Liver (tissue), 9 donors: ENCODE data around the gene UBR1. TPM values are rescaled to one million over a fixed set of nuclear protein-coding genes. Genes with fewer than 3 reads are reported as not detected.
A peak's percentile ranks its signal among the peaks of the same experiment; 100 is the strongest.

ENCODE experiments used
- DNase-seq: peaks from one replicate; pipeline ENCODE4 v3.0.0-alpha.2; 2017; ENCODE audit warnings: low spot score
- H3K27ac ChIP-seq, 2 donors: one replicate each; pipeline ENCODE4 v1.7.0; 2013; ENCODE audit warnings: inconsistent platforms in 2 of 2, low read length in 2 of 2, control low read depth in 1 of 2, low read depth in 1 of 2, mild to moderate bottlenecking in 1 of 2
- H3K27me3 ChIP-seq, 4 donors: one replicate each; pipeline versions ENCODE4 v1.6.1 to v1.7.0; 2013; ENCODE audit warnings: low read length in 3 of 4, inconsistent platforms in 1 of 4, mild to moderate bottlenecking in 1 of 4, moderate library complexity in 1 of 4; ENCODE audit not compliant: control insufficient read depth in 4 of 4, insufficient read depth in 4 of 4
- H3K36me3 ChIP-seq, 4 donors: one replicate each; pipeline versions ENCODE4 v1.6.1 to v1.7.0; 2013; ENCODE audit warnings: low read length in 3 of 4, mild to moderate bottlenecking in 3 of 4, low read depth in 1 of 4, moderate library complexity in 1 of 4; ENCODE audit not compliant: control insufficient read depth in 4 of 4, insufficient read depth in 3 of 4
- H3K4me1 ChIP-seq, 4 donors: one replicate each; pipeline versions ENCODE4 v1.6.1 to v1.7.0; 2013; ENCODE audit warnings: low read length in 3 of 4, mild to moderate bottlenecking in 3 of 4, moderate library complexity in 1 of 4; ENCODE audit not compliant: control insufficient read depth in 4 of 4, insufficient read depth in 4 of 4
- H3K4me3 ChIP-seq, 3 donors: one replicate each; pipeline versions ENCODE4 v1.6.1 to v1.7.0; 2013; ENCODE audit warnings: low read length in 3 of 3, control low read depth in 1 of 3, low read depth in 1 of 3, mild to moderate bottlenecking in 1 of 3
- H3K9ac ChIP-seq, 2 donors: one replicate each; pipeline ENCODE4 v1.7.0; 2013; ENCODE audit warnings: low read length in 2 of 2, mild to moderate bottlenecking in 2 of 2, moderate library complexity in 2 of 2, control low read depth in 1 of 2, low read depth in 1 of 2
- H3K9me3 ChIP-seq, 4 donors: one replicate each; pipeline versions ENCODE4 v1.6.1 to v1.7.0; 2013; ENCODE audit warnings: low read length in 3 of 4; ENCODE audit not compliant: control insufficient read depth in 4 of 4
- ATF3 ChIP-seq: IDR thresholded peaks from 2 replicates; pipeline ENCODE4 v1.6.1; 2016; ENCODE audit warnings: antibody characterized with exemption
- EGR1 ChIP-seq, 2 donors: IDR thresholded peaks; 2 replicates each; pipeline ENCODE4 v1.6.1; 2016 to 2018; ENCODE audit warnings: antibody characterized with exemption in 2 of 2, low read depth in 2 of 2
- FOXA1 ChIP-seq: IDR thresholded peaks from 2 replicates; pipeline ENCODE4 v1.6.1; 2016; ENCODE audit warnings: antibody characterized with exemption
- FOXA2 ChIP-seq: IDR thresholded peaks from 2 replicates; pipeline ENCODE4 v1.6.1; 2016; ENCODE audit warnings: antibody characterized with exemption
- GABPA ChIP-seq, 2 donors: IDR thresholded peaks in 1 of 2; conservative IDR thresholded peaks in 1 of 2; 2 replicates each; pipeline ENCODE4 v1.6.1; 2016; ENCODE audit warnings: antibody characterized with exemption in 2 of 2, mild to moderate bottlenecking in 1 of 2, moderate library complexity in 1 of 2
- HNF4A ChIP-seq, 2 donors: conservative IDR thresholded peaks; 2 replicates each; pipeline ENCODE4 v1.6.1; 2016; ENCODE audit warnings: antibody characterized with exemption in 2 of 2, mild to moderate bottlenecking in 2 of 2
- HNF4G ChIP-seq: IDR thresholded peaks from 2 replicates; pipeline ENCODE4 v1.6.1; 2016; ENCODE audit warnings: antibody characterized with exemption
- JUND ChIP-seq, 2 donors: IDR thresholded peaks; 2 replicates each; pipeline ENCODE4 v1.6.1; 2016; ENCODE audit warnings: antibody characterized with exemption in 2 of 2
- NR2F2 ChIP-seq: IDR thresholded peaks from 2 replicates; pipeline ENCODE4 v1.6.1; 2016; ENCODE audit warnings: antibody characterized with exemption
- RAD21 ChIP-seq, 2 donors: IDR thresholded peaks; 2 replicates each; pipeline ENCODE4 v1.6.1; 2016; ENCODE audit warnings: antibody characterized with exemption in 2 of 2, mild to moderate bottlenecking in 2 of 2
- REST ChIP-seq: IDR thresholded peaks from 2 replicates; pipeline ENCODE4 v1.6.1; 2016; ENCODE audit warnings: antibody characterized with exemption, mild to moderate bottlenecking
- RXRA ChIP-seq, 2 donors: IDR thresholded peaks; 2 replicates each; pipeline ENCODE4 v1.6.1; 2017 to 2018; ENCODE audit warnings: antibody characterized with exemption in 2 of 2, mild to moderate bottlenecking in 1 of 2
- SP1 ChIP-seq: IDR thresholded peaks from 2 replicates; pipeline ENCODE4 v1.6.1; 2018; ENCODE audit warnings: antibody characterized with exemption, mild to moderate bottlenecking
- TAF1 ChIP-seq: conservative IDR thresholded peaks from 2 replicates; pipeline ENCODE4 v1.6.1; 2016; ENCODE audit warnings: antibody characterized with exemption, mild to moderate bottlenecking
- YY1 ChIP-seq: IDR thresholded peaks from 2 replicates; pipeline ENCODE4 v1.6.1; 2016; ENCODE audit warnings: antibody characterized with exemption, mild to moderate bottlenecking
- ZBTB33 ChIP-seq: IDR thresholded peaks from 2 replicates; pipeline ENCODE4 v1.6.1; 2016; ENCODE audit warnings: antibody characterized with exemption
- whole genome bisulfite sequencing: extraction: QIAGEN DNeasy Blood & Tissue Kit; methylation state at CpG from one replicate; pipeline ENCODE4 v1.1.7; 2013; 5-methylcytosine and 5-hydroxymethylcytosine counted together
- polyA plus RNA-seq, 2 donors: library from polyadenylated mRNA; stranded (reverse) in 1 of 2; unstranded in 1 of 2; fragments of 200-250 nt in 1 of 2; fragments of >200 nt in 1 of 2; fragmentation: Nextera tagmentation in 1 of 2; extraction: Ambion mirVana in 1 of 2; gene quantifications; one replicate each; pipeline versions ENCODE4 v1.2.1 to v1.2.3, GENCODE V29; 2013 to 2015
- total RNA-seq, 2 donors: library from RNA; depleted of rRNA; stranded (reverse); fragments of >200 nt; gene quantifications; one replicate each; pipeline ENCODE4 v1.2.3, GENCODE V29; 2014
- TF ChIP-seq, protein P1 (sequence below): fragments of 150-350 bp; IDR thresholded peaks from 2 replicates; pipeline ENCODE4 v1.5.1; 2017; ENCODE audit warnings: improper control_type of control experiment, low read depth, low read length; ENCODE audit not compliant: missing input control
- TF ChIP-seq, protein P2 (sequence below): IDR thresholded peaks from 2 replicates; pipeline ENCODE4 v1.6.1; 2016; ENCODE audit warnings: antibody characterized with exemption
- donor health status: healthy.
- donor health status: healthy.
- donor health status: healthy.
- donor health status: healthy.
- donor health status: healthy.

UBR1 gene
- total and polyA plus RNA-seq, 4 donors = 3.7 to 25.3 (median 10.9) TPM

- peak overlapping the region; percentile 50 to 82 (median 67) for H3K4me3 ChIP-seq
- no peak for DNase-seq
- TF ChIP-seq, protein P1, sequence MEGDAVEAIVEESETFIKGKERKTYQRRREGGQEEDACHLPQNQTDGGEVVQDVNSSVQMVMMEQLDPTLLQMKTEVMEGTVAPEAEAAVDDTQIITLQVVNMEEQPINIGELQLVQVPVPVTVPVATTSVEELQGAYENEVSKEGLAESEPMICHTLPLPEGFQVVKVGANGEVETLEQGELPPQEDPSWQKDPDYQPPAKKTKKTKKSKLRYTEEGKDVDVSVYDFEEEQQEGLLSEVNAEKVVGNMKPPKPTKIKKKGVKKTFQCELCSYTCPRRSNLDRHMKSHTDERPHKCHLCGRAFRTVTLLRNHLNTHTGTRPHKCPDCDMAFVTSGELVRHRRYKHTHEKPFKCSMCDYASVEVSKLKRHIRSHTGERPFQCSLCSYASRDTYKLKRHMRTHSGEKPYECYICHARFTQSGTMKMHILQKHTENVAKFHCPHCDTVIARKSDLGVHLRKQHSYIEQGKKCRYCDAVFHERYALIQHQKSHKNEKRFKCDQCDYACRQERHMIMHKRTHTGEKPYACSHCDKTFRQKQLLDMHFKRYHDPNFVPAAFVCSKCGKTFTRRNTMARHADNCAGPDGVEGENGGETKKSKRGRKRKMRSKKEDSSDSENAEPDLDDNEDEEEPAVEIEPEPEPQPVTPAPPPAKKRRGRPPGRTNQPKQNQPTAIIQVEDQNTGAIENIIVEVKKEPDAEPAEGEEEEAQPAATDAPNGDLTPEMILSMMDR = no peak
These were observed 28.4 kb upstream of the UBR1 start for GRCh38 chr15:43134157-43134635.

GRCh38 chr15:43133430-43134156, 27.8 kb upstream of the UBR1 start, which contains the start of gene TMEM62:
Gene TMEM62 (plus strand): TSS chr15:43133586. CDS start chr15:43133803, 217 bp downstream.
- DNase-seq = peak; percentile 78
- Histone ChIP-seq H3K36me3 (peaks cover 3 to 15% (median 6%) of the 10 kb centered on the region in 4 donors), H3K4me3 (peak within 1 kb of the TSS; percentile 50 to 82 (median 67)), H3K9me3 (no peaks in the 10 kb centered on the region), H3K27ac (peak within 1 kb of the TSS; percentile 69 to 87), H3K9ac (peak within 1 kb of the TSS; percentile 77 to 87), H3K4me1 (peaks cover 0 to 11% (median 9%) of the 10 kb centered on the region in 4 donors), H3K27me3 (no peaks in the 10 kb centered on the region)
- under 1% methylated on average over 66 of the region's 66 CpGs for WGBS
- TF ChIP-seq RXRA (IDR thresholded peaks at IDR 0.05) (peak; percentile 36 to 56), HNF4A (conservative IDR thresholded peaks at IDR 0.05) (peak; percentile 38 to 55), ATF3 (no peak), HNF4G (no peak), FOXA1 (no peak), TAF1 (peak; percentile 78), ZBTB33 (peak; percentile 76), YY1 (peak; percentile 70), SP1 (peak; percentile 51), REST (peak; percentile 79), FOXA2 (no peak), NR2F2 (peak; percentile 9), RAD21 (IDR thresholded peaks at IDR 0.05) (peak in 1 of 2 donors; percentile 47), GABPA (IDR thresholded peaks at IDR 0.05 in 1 of 2, conservative IDR thresholded peaks at IDR 0.05 in 1 of 2) (peak in 1 of 2 donors; percentile 63), JUND (IDR thresholded peaks at IDR 0.05) (no peak), EGR1 (IDR thresholded peaks at IDR 0.05; ENCODE audit: low read depth in 2 of 2) (peak in 1 of 2 donors; percentile 14)
- TF ChIP-seq, protein P1 = no peak
- TF ChIP-seq, protein P2, sequence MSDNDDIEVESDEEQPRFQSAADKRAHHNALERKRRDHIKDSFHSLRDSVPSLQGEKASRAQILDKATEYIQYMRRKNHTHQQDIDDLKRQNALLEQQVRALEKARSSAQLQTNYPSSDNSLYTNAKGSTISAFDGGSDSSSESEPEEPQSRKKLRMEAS = peak; percentile 59

More at GRCh38 chr15:43134157-43134635, 28.4 kb upstream of the UBR1 start:
- Histone ChIP-seq H3K27me3 (no peaks in the 10 kb centered on the region), H3K36me3 (peaks cover 3 to 16% (median 9%) of the 10 kb centered on the region in 4 donors), H3K9ac (peak overlapping the region; percentile 33 to 77), H3K27ac (peak overlapping the region; percentile 69 to 87), H3K9me3 (no peaks in the 10 kb centered on the region), H3K4me1 (peaks cover 0 to 11% (median 9%) of the 10 kb centered on the region in 4 donors)
- 10% methylated on average over 12 of the region's 12 CpGs for WGBS
